K562 (cell line): ENCODE data around the gene ANXA3. TPM values are rescaled to one million over a fixed set of nuclear protein-coding genes. Genes with fewer than 3 reads are reported as not detected.

Source experiments
- AFF4 ChIP-seq: sonication (generic); formaldehyde crosslinking; IDR thresholded peaks from 2 replicates; pipeline ENCODE4 v1.8.0; 2023; ENCODE audit warnings: mild to moderate bottlenecking, missing genetic modification reagents
- ETV1 ChIP-seq: fragments of 450-650 bp; conservative IDR thresholded peaks from 2 replicates; pipeline ENCODE4 v1.6.1; 2016; ENCODE audit warnings: missing genetic modification characterization, control low read depth, low read depth, missing compliant biosample characterization
- GATAD2A ChIP-seq: fragments of 450-650 bp; IDR thresholded peaks from 2 replicates; pipeline ENCODE4 v1.6.1; 2017
- HDAC2 ChIP-seq: fragments of 450-650 bp; IDR thresholded peaks from 2 replicates; pipeline ENCODE4 v1.6.1; 2016; ENCODE audit warnings: mild to moderate bottlenecking
- HDAC3 ChIP-seq: fragments of 450-650 bp; IDR thresholded peaks from 2 replicates; pipeline ENCODE4 v1.6.1; 2018; ENCODE audit warnings: borderline replicate concordance, mild to moderate bottlenecking, moderate library complexity; ENCODE audit not compliant: partially characterized antibody
- KDM1A ChIP-seq, 2 experiments: fragments of 450-650 bp; IDR thresholded peaks; 2 replicates each; pipeline ENCODE4 v1.6.1; 2016; ENCODE audit warnings: mild to moderate bottlenecking in 2 of 2
- MTA2 ChIP-seq: fragments of 450-650 bp; IDR thresholded peaks from 2 replicates; pipeline ENCODE4 v1.6.1; 2016; ENCODE audit warnings: low read depth
- NR3C1 ChIP-seq: sonication (generic); formaldehyde crosslinking; IDR thresholded peaks from 2 replicates; pipeline ENCODE4 v1.8.1; 2022; ENCODE audit warnings: missing genetic modification reagents
- POLR2AphosphoS5 ChIP-seq: IDR thresholded peaks from 2 replicates; pipeline ENCODE4 v1.6.1; 2011; ENCODE audit warnings: mild to moderate bottlenecking, low read depth, low read length, moderate library complexity; ENCODE audit not compliant: control insufficient read depth, insufficient read depth
- RCOR1 ChIP-seq, 2 experiments: IDR thresholded peaks; 2 replicates each; pipeline ENCODE4 v1.6.1; 2012; ENCODE audit warnings: low read depth in 2 of 2, low read length in 2 of 2, borderline replicate concordance in 1 of 2, improper control_type of control experiment in 1 of 2
- SMARCA4 ChIP-seq: fragments of 450-650 bp; IDR thresholded peaks from 2 replicates; pipeline ENCODE4 v1.6.1; 2016
- SRSF9 ChIP-seq: fragments of 200-400 bp; formaldehyde crosslinking; IDR thresholded peaks from 2 replicates; pipeline ENCODE4 v1.6.1; 2017; ENCODE audit warnings: low read depth, low read length, borderline replicate concordance
- TAF9B ChIP-seq: fragments of 450-650 bp; IDR thresholded peaks from 2 replicates; pipeline ENCODE4 v1.6.1; 2018; ENCODE audit warnings: mild to moderate bottlenecking; ENCODE audit not compliant: partially characterized antibody
- ZHX1 ChIP-seq: fragments of 150-350 bp; conservative IDR thresholded peaks from 2 replicates; pipeline ENCODE4 v1.6.1; 2014; ENCODE audit warnings: low read length
- ZNF124 ChIP-seq: sonication (generic); formaldehyde crosslinking; IDR thresholded peaks from 2 replicates; pipeline ENCODE4 v1.8.1; 2022; ENCODE audit warnings: missing genetic modification reagents
- polyA plus RNA-seq, 8 experiments: library from polyadenylated mRNA; depleted of rRNA in 4 of 8; stranded (reverse) in 5 of 8; unstranded in 3 of 8; fragments of >200 nt; fragmentation: Nextera tagmentation in 2 of 8; fragmentation: Illumina TruSeq in 1 of 8; extraction: Ambion mirVana in 2 of 8; extraction: Trizol in 1 of 8; gene quantifications; 2 replicates each; pipeline versions ENCODE4 v1.2.1 to v1.2.3, GENCODE V29; 2011 to 2014; ENCODE audit warnings: inconsistent platforms in 1 of 8, missing spikeins in 1 of 8
- total RNA-seq, 7 experiments: library from RNA; depleted of rRNA in 6 of 7; stranded (reverse); fragments of >200 nt in 6 of 7; fragmentation: Illumina TruSeq in 2 of 7; extraction: Trizol in 2 of 7; gene quantifications; 2 replicates each; pipeline versions ENCODE4 v1.2.1 to v1.2.3, GENCODE V29; 2011 to 2021; ENCODE audit warnings: low replicate concordance in 1 of 7
- TF ChIP-seq, protein P1 (sequence below): fragments of 450-650 bp; IDR thresholded peaks from 2 replicates; pipeline ENCODE4 v1.6.1; 2017; ENCODE audit warnings: antibody characterized with exemption, mild to moderate bottlenecking

The ANXA3 gene
- total and polyA plus RNA-seq, 9 of the 15 experiments (the other 6 are each of a cell fraction or from before 2014, with no cell fraction given): 6.3 to 15.5 (median 9.8) TPM

DNA sequence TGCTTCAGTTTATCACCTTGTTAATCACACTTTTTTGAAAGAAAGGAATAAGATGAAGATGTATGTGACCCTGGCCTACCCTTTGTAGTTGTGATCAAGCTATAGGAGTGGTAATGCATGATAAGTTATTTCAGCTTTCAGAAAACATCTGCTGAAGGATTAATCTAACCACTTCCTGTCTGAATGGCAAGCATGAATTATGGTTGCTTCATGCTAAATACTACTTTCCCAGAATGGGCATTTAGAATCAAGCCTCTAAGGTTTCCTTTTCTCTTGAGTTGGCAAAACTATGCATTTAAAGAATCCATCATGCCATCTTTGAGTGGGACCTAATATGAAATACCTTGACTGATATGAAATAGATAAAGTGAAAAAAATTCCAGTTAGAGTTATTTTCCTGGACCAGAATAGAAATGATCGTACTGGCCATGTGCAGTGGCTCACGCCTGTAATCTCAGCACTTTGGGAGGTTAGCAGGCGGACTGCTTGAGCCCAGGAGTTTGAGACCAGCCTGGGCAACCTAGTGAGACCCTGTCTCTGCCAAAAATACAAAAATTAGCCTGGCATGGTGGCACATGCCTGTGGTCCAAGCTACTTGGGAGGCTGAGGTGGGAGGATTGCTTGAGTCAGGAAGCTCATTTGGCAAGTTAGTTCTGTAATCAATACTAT is 59.1 kb downstream of the ANXA3 start (continued):
- TF ChIP-seq AFF4 (CRISPR knock-in tag) (no peak), ZNF124 (CRISPR knock-in tag) (no peak), RCOR1 (IDR thresholded peaks at IDR 0.05; ENCODE audit: borderline replicate concordance in 1 of 2, low read depth in 2 of 2, low read length in 2 of 2) (peak in 1 of 2 experiments; percentile 89; a peak in 3 of 4 replicates), POLR2AphosphoS5 (peak; percentile 81), MTA2 (peak; percentile 81), HDAC2 (0 out of 2 replicates have a peak, but pooled peaks have one; percentile 51), GATAD2A (peak; percentile 4; the same call in 1 of the 2 replicates), ZHX1 (no peak), ETV1 (peak; percentile 98), SRSF9 (no peak), NR3C1 (CRISPR knock-in tag) (no peak), SMARCA4 (peak; percentile 93), TAF9B (peak; percentile 44), KDM1A (IDR thresholded peaks at IDR 0.05) (peak; percentile 89 to 92), HDAC3 (peak; percentile 83)
- TF ChIP-seq, protein P1, sequence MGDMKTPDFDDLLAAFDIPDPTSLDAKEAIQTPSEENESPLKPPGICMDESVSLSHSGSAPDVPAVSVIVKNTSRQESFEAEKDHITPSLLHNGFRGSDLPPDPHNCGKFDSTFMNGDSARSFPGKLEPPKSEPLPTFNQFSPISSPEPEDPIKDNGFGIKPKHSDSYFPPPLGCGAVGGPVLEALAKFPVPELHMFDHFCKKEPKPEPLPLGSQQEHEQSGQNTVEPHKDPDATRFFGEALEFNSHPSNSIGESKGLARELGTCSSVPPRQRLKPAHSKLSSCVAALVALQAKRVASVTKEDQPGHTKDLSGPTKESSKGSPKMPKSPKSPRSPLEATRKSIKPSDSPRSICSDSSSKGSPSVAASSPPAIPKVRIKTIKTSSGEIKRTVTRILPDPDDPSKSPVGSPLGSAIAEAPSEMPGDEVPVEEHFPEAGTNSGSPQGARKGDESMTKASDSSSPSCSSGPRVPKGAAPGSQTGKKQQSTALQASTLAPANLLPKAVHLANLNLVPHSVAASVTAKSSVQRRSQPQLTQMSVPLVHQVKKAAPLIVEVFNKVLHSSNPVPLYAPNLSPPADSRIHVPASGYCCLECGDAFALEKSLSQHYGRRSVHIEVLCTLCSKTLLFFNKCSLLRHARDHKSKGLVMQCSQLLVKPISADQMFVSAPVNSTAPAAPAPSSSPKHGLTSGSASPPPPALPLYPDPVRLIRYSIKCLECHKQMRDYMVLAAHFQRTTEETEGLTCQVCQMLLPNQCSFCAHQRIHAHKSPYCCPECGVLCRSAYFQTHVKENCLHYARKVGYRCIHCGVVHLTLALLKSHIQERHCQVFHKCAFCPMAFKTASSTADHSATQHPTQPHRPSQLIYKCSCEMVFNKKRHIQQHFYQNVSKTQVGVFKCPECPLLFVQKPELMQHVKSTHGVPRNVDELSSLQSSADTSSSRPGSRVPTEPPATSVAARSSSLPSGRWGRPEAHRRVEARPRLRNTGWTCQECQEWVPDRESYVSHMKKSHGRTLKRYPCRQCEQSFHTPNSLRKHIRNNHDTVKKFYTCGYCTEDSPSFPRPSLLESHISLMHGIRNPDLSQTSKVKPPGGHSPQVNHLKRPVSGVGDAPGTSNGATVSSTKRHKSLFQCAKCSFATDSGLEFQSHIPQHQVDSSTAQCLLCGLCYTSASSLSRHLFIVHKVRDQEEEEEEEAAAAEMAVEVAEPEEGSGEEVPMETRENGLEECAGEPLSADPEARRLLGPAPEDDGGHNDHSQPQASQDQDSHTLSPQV: peak; percentile 75
